ENCODE data around the gene EFCAB14. TPM values are rescaled to one million over a fixed set of nuclear protein-coding genes. Genes with fewer than 3 reads are reported as not detected.

Gene EFCAB14
- total and polyA plus RNA-seq, 9 of the 15 experiments (the other 6 are each of a cell fraction or from before 2014, with no cell fraction given): 7.3 to 49.0 (median 37.3) TPM

- TF ChIP-seq RREB1 (CRISPR knock-in tag; IDR thresholded peaks at IDR 0.05) (no peak), NCOA6 (IDR thresholded peaks at IDR 0.05) (no peak), MYBL2 (IDR thresholded peaks at IDR 0.05; ENCODE audit: low read depth) (no peak), MYBL2 (CRISPR knock-in tag; IDR thresholded peaks at IDR 0.05; ENCODE audit: borderline replicate concordance) (no peak), THAP12 (CRISPR knock-in tag; IDR thresholded peaks at IDR 0.05) (0 out of 2 replicates have a peak, but pooled peaks have one; percentile 9), ZBTB11 (CRISPR knock-in tag; IDR thresholded peaks at IDR 0.05) (peak; percentile 92 to 99 (median 97); a peak in 5 of 6 replicates), ERF (CRISPR knock-in tag; IDR thresholded peaks at IDR 0.05) (peak; percentile 79; the same call in 1 of the 2 replicates), MITF (IDR thresholded peaks at IDR 0.05) (no peak), THAP7 (CRISPR knock-in tag; IDR thresholded peaks at IDR 0.05) (0 out of 2 replicates have a peak, but pooled peaks have one; percentile 25), E2F3 (CRISPR knock-in tag; IDR thresholded peaks at IDR 0.05) (no peak)
Observed at GRCh38 chr1:46667782-46668760, 50.8 kb downstream of the EFCAB14 start, which contains the start of gene ATPAF1 (continued).

Measured in K562 (cell line).